BLaER1 treated with 17β-estradiol and CSF1 and Interleukin-3, amounts not matched to agents 10 nM and 100 nM (cell line): ENCODE data around the gene NCOA7.

Experiments
- H3K27ac ChIP-seq, 11 experiments: shearing (Covaris generic); formaldehyde crosslinking; 2 replicates each; pipeline ENCODE4 v1.8.1; 2022
- H3K27me3 ChIP-seq, 11 experiments: shearing (Covaris generic); formaldehyde crosslinking; 2 replicates each; pipeline ENCODE4 v1.8.1; 2022
- H3K36me3 ChIP-seq, 11 experiments: shearing (Covaris generic); formaldehyde crosslinking; 2 replicates each; pipeline ENCODE4 v1.8.1; 2022
- H3K4me1 ChIP-seq, 10 experiments: shearing (Covaris generic); formaldehyde crosslinking; 2 replicates each; pipeline ENCODE4 v1.8.1; 2022
- H3K4me2 ChIP-seq, 11 experiments: shearing (Covaris generic); formaldehyde crosslinking; 2 replicates each; pipeline ENCODE4 v1.8.1; 2022
- H3K4me3 ChIP-seq, 10 experiments: shearing (Covaris generic); formaldehyde crosslinking; 2 replicates each; pipeline ENCODE4 v1.8.1; 2022
- H3K9ac ChIP-seq, 11 experiments: shearing (Covaris generic); formaldehyde crosslinking; 2 replicates each; pipeline ENCODE4 v1.8.1; 2022
- H3K9me3 ChIP-seq, 11 experiments: shearing (Covaris generic); formaldehyde crosslinking; replicated peaks in 1 of 11; 2 replicates each; pipeline ENCODE4 v1.8.1; 2022
- H4K20me1 ChIP-seq, 11 experiments: shearing (Covaris generic); formaldehyde crosslinking; 2 replicates each; pipeline ENCODE4 v1.8.1; 2022
- Cebpa-rat ChIP-seq, 11 experiments: shearing (Covaris generic); IDR thresholded peaks; 2 replicates each; pipeline ENCODE4 v1.8.1; 2022

Gene NCOA7

DNA sequence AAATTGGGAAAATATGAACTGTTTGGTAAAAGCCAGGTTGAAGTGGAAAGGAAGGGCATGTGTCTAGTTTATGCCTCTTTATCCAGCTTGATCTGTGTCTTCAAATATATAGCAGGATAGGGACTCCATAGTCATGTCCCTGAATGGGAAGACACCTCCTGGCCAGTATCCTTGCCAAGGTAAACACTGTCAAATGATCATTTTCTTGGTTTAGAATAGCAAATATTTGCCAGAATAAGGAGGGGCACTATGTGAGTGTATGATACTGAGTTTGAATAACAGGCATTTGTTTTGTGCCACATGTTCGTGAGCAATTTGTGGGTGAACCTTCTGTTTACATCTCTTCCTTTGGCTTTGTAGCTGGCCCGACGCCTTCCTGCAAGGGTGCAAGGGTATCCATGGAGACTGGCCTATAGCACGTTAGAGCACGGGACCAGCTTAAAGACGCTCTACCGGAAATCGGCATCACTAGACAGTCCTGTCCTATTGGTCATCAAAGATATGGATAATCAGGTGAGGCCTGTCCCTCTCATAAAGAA, 131.6 kb downstream of the NCOA7 start:
- peaks cover 22 to 80% (median 56%) of the 10 kb centered on the region in 11 experiments; a peak in 21 of 22 replicates for H3K36me3 ChIP-seq
- H3K27ac ChIP-seq, result no peak overlapping the region
- peaks cover 35 to 82% (median 67%) of the 10 kb centered on the region in 10 experiments for H3K4me1 ChIP-seq
- H3K4me3 ChIP-seq, result no peak overlapping the region
- no peaks in the 10 kb centered on the region for H4K20me1 ChIP-seq
- TF ChIP-seq Cebpa-rat (IDR thresholded peaks at IDR 0.05), result no peak
- no peaks in the 10 kb centered on the region for H3K27me3 ChIP-seq
- peak overlapping the region in 6 of 11 experiments; percentile 8 to 83 (median 48); a peak in 7 of 22 replicates for H3K4me2 ChIP-seq
- no peaks in the 10 kb centered on the region for H3K9me3 ChIP-seq
- H3K9ac ChIP-seq, result no peak overlapping the region

DNA sequence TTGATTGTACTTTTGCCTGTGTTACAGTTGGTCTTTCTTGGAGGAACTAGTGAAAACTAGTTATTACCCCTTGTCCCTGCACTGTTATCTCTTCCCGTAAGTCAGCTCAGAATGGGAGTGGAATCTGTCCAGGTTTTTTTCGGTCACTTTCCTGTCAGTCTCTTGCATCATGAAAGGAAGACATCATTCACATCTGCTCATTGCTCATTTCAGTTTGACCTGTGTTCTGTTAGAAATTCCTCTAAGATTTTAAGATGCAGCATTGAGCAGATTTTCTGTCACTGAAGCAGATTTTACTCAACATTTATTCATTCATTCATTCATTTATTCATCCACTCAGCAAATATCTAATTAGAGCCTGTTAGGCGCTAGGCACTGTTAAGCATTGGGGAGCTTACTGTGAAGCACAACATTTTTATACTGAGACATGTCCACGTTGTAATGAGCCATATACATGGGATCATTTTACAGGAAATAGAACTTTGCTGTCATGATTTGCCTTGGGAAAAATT, 132.7 kb downstream of the NCOA7 start:
- peak overlapping the region in 8 of 11 experiments; percentile 10 to 86 (median 75); a peak in 12 of 22 replicates for H3K4me2 ChIP-seq
- no peak for TF ChIP-seq Cebpa-rat (IDR thresholded peaks at IDR 0.05)
- no peak overlapping the region for H3K4me3 ChIP-seq
- peaks cover 22 to 81% (median 66%) of the 10 kb centered on the region in 11 experiments; a peak in 21 of 22 replicates for H3K36me3 ChIP-seq
- H3K9ac ChIP-seq, result no peak overlapping the region
- no peaks in the 10 kb centered on the region for H4K20me1 ChIP-seq
- 0 out of 22 replicates have a peak overlapping the region, but pooled peaks of 1 of the 11 experiments have one; percentile 54 for H3K27ac ChIP-seq
- no peaks in the 10 kb centered on the region for H3K9me3 ChIP-seq
- no peaks in the 10 kb centered on the region for H3K27me3 ChIP-seq
- H3K4me1 ChIP-seq, result peaks cover 39 to 83% (median 67%) of the 10 kb centered on the region in 10 experiments

DNA sequence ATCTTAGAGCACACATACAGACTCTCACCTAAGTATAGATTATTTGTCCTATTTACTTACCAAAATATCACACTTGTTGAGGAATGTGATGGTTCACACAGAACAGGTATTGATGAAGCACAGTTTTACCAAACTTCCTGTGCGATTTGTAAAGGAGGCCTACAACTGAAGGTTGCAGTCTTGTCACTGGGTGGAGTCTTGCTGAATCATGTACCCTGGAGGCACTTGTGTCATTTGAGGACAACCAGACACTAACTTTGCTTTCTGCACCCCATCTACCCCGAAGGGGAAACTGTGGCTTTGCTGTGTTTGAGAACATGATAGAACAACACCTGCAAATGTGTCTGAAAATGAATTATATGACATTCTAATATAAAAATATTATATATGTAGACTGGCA, 133.4 kb downstream of the NCOA7 start:
- Histone ChIP-seq H3K9me3 (no peaks in the 10 kb centered on the region), H3K4me2 (peak overlapping the region; percentile 52 to 86 (median 71); a peak in 21 of 22 replicates), H3K9ac (no peak overlapping the region), H3K4me3 (peak overlapping the region in 1 of 10 experiments; percentile 9; a peak in 2 of 20 replicates), H3K36me3 (peaks cover 22 to 88% (median 72%) of the 10 kb centered on the region in 11 experiments; a peak in 21 of 22 replicates), H3K4me1 (peaks cover 31 to 79% (median 61%) of the 10 kb centered on the region in 10 experiments), H3K27me3 (no peaks in the 10 kb centered on the region), H3K27ac (peak overlapping the region in 2 of 11 experiments; percentile 45 to 54; a peak in 4 of 22 replicates), H4K20me1 (no peaks in the 10 kb centered on the region)
- TF ChIP-seq Cebpa-rat (IDR thresholded peaks at IDR 0.05), result no peak

DNA sequence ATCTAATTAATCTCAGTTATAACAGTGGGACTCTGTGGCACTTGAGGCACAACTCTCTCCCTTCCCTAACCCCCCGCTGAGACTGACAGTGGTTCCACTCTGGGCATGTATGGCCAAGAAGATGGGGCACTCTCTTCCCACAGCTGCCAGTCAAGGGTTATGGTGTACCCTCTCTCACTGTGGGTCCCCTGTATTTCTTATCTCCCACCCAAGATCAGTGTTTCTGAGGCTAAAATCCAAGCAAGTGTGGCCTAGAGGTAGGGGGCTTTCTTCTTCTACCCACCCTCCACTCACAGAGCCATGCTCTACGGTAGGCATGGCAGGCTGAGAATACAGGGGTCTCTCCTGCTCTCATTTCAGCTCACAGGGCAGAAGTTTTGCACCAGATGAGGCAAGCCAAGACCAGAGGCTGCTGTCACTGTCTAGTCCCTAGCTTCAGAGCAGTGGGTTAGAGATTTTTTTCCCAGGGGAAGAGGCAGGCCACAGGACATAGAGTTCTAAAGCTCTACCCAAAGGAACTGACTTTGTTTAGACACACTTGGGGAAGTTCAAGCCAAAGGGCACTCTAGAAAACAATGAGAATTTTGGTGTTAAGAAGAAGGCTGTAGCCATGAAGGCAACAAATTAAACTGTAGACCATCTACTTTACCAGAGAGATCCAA, 134.1 kb downstream of the NCOA7 start:
- peak overlapping the region; percentile 52 to 86 (median 71) for H3K4me2 ChIP-seq
- peaks cover 26 to 95% (median 74%) of the 10 kb centered on the region in 11 experiments; a peak in 21 of 22 replicates for H3K36me3 ChIP-seq
- H3K27me3 ChIP-seq, result no peaks in the 10 kb centered on the region
- peak overlapping the region in 2 of 11 experiments; percentile 14 to 27; a peak in 2 of 22 replicates for H3K9ac ChIP-seq
- no peaks in the 10 kb centered on the region for H3K9me3 ChIP-seq
- peak overlapping the region in 2 of 10 experiments; percentile 10 to 40; a peak in 2 of 20 replicates for H3K4me3 ChIP-seq
- peak overlapping the region in 8 of 11 experiments; percentile 14 to 60 (median 26); a peak in 13 of 22 replicates for H3K27ac ChIP-seq
- no peak for TF ChIP-seq Cebpa-rat (IDR thresholded peaks at IDR 0.05)
- H4K20me1 ChIP-seq, result no peaks in the 10 kb centered on the region
- H3K4me1 ChIP-seq, result peaks cover 25 to 73% (median 54%) of the 10 kb centered on the region in 10 experiments

DNA sequence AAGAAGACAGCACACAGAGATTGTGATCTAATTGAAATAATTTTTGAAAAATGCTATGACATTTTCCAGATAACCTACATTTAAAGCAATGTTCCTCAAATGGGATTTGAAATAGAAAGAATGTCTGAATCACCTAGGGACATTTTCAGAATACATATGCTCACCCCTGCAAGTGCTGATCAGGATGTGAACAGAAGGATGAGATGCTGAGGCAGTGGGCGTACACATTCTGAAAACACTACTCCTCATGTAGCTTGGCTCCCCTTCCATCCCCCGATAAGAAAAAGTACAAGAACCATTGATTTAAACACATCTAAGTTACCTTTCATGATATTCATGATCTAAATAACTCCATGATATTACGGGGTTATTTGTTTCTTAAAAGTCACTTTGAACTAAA, 136.0 kb downstream of the NCOA7 start:
- H3K4me2 ChIP-seq, result peak overlapping the region in 1 of 11 experiments; percentile 73; a peak in 2 of 22 replicates
- no peak overlapping the region for H3K27ac ChIP-seq
- peaks cover 0 to 7% (median 0%) of the 10 kb centered on the region in 11 experiments; a peak in 5 of 22 replicates for H3K9me3 ChIP-seq
- no peak overlapping the region for H3K4me3 ChIP-seq
- TF ChIP-seq Cebpa-rat (IDR thresholded peaks at IDR 0.05), result no peak
- H3K9ac ChIP-seq, result no peak overlapping the region
- no peaks in the 10 kb centered on the region for H4K20me1 ChIP-seq
- peaks cover 23 to 54% (median 38%) of the 10 kb centered on the region in 10 experiments for H3K4me1 ChIP-seq
- peaks cover 35 to 100% (median 77%) of the 10 kb centered on the region in 11 experiments for H3K36me3 ChIP-seq
- no peaks in the 10 kb centered on the region for H3K27me3 ChIP-seq

DNA sequence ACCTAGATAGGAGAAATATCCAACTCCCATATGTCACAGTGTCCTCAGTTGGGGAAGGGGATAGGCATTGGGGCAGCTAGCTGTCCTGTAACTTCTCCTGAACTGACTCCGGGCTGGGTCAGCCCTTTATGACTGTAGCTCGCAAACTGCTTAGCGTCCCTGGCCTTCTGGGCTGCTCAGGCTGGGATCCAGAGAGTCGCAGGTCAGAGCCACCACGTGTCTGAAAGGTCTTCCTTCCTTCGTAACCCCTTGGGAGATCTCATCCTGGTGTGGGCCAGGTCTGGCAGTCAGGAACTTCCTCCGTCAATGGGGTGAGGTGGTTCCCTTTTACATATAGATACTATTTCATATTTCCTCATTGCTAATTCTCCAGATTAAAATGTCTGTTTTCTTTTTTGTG, 137.0 kb downstream of the NCOA7 start:
- H3K4me1 ChIP-seq, result peaks cover 23 to 45% (median 38%) of the 10 kb centered on the region in 10 experiments
- H3K9ac ChIP-seq, result no peak overlapping the region
- TF ChIP-seq Cebpa-rat (IDR thresholded peaks at IDR 0.05), result no peak
- peak overlapping the region in 7 of 11 experiments; percentile 8 to 58 (median 39); a peak in 8 of 22 replicates for H3K27ac ChIP-seq
- H3K9me3 ChIP-seq, result peaks cover 0 to 8% (median 0%) of the 10 kb centered on the region in 11 experiments; a peak in 5 of 22 replicates
- H3K4me3 ChIP-seq, result 0 out of 20 replicates have a peak overlapping the region, but pooled peaks of 1 of the 10 experiments have one; percentile 5
- peaks cover 25 to 90% (median 68%) of the 10 kb centered on the region in 11 experiments for H3K36me3 ChIP-seq
- H4K20me1 ChIP-seq, result no peaks in the 10 kb centered on the region
- peak overlapping the region; percentile 42 to 75 (median 66) for H3K4me2 ChIP-seq
- H3K27me3 ChIP-seq, result no peaks in the 10 kb centered on the region

DNA sequence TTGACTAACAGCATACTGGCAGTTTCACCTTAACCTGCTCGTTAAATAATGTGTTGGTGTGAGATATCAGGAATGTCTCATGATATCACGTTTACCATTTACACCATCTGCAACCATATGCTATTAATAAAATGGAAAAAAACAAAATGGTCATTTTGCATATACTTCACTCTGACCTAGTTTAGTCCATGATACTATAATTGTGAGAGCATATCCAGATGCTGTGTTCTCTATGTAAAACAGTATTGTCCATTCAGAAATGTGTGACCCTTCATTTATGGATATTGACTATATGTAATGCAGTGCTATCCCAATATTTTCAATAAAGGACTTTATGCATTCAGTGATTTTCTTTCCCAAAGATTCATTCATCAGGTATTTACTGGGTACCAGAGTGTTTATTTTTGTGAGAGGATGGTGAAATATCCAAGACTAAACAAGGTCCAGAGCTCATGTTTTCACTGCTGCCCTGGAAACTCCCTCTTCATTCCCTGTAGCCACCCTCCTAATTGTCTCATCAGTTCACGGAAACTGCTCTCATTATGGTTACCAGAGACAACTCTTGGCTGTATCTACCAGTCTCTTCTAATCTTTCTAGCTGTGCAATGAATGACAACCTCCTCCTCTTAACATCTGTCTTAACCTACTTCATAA, 140.1 kb downstream of the NCOA7 start:
- no peak overlapping the region for H3K4me3 ChIP-seq
- no peaks in the 10 kb centered on the region for H3K27me3 ChIP-seq
- TF ChIP-seq Cebpa-rat (IDR thresholded peaks at IDR 0.05), result no peak
- peaks cover 0 to 8% (median 0%) of the 10 kb centered on the region in 11 experiments; a peak in 5 of 22 replicates for H3K9me3 ChIP-seq
- H3K4me2 ChIP-seq, result no peak overlapping the region
- no peaks in the 10 kb centered on the region for H4K20me1 ChIP-seq
- peaks cover 10 to 19% (median 12%) of the 10 kb centered on the region in 10 experiments for H3K4me1 ChIP-seq
- H3K36me3 ChIP-seq, result peaks cover 18 to 59% (median 44%) of the 10 kb centered on the region in 11 experiments
- no peak overlapping the region for H3K9ac ChIP-seq
- no peak overlapping the region for H3K27ac ChIP-seq

DNA sequence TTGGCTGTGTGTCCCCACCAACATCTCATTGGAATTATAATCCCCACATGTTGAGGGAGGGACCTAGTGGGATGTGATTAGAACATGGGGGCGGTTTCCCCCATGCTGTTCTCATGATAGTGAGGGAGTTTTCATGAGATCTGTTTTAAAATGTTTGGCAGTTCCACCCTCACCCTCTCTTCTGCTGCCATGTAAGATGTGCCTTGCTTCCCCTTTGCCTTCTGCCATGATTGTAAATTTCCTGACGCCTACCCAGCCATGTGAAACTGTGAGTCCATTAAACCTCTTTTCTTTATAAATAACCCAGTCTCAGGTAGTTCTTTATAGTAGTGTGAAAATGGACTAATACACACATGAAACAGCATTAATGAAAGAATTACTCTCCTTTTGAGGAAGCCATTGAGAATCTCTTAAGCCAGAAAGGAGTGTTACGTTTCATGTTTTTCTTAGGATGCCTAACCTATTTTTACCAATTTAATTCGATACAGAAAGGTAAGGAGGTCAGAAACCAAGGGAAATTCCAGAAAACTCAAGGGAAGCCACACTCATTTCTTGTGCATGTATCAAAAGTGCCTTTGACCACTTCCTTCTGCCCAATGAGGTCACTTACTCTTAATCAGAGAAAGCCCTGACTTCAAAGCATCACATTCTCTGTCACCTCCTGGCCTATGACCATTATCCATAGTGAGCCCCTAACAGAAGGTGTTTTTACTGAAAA, 141.1 kb downstream of the NCOA7 start:
- Histone ChIP-seq H3K4me1 (peaks cover 10 to 14% (median 12%) of the 10 kb centered on the region in 10 experiments), H3K27ac (no peak overlapping the region), H3K27me3 (no peaks in the 10 kb centered on the region), H3K9ac (no peak overlapping the region), H3K36me3 (peaks cover 18 to 49% (median 40%) of the 10 kb centered on the region in 11 experiments), H3K4me3 (no peak overlapping the region), H3K9me3 (peaks cover 0 to 8% (median 0%) of the 10 kb centered on the region in 11 experiments; a peak in 5 of 22 replicates), H4K20me1 (no peaks in the 10 kb centered on the region), H3K4me2 (no peak overlapping the region)
- TF ChIP-seq Cebpa-rat (IDR thresholded peaks at IDR 0.05), result no peak
